Neural cell (in vitro differentiated cells): ENCODE results near the gene PPFIA1.

Experiments
- POLR2AphosphoS5 ChIP-seq: IDR thresholded peaks from 2 replicates; pipeline ENCODE4 v1.6.1; 2012
- REST ChIP-seq: IDR thresholded peaks from 2 replicates; pipeline ENCODE4 v1.6.1; 2012; ENCODE audit warnings: borderline replicate concordance
- SMC3 ChIP-seq: fragments of 450-650 bp; conservative IDR thresholded peaks from 2 replicates; pipeline ENCODE4 v1.6.1; 2014; ENCODE audit warnings: antibody characterized with exemption, mild to moderate bottlenecking, moderate library complexity; ENCODE audit not compliant: poor library complexity
- TAF1 ChIP-seq: IDR thresholded peaks from 2 replicates; pipeline ENCODE4 v1.6.1; 2012; ENCODE audit warnings: low read depth

- TF ChIP-seq TAF1: no peak
- no peak for TF ChIP-seq POLR2AphosphoS5
- no peak for TF ChIP-seq REST
- TF ChIP-seq SMC3: no peak
These were observed 150.6 kb downstream of the PPFIA1 start for GRCh38 chr11:70421123-70421522.
